ENCODE results near the gene TUBGCP4. TPM values are rescaled to one million over a fixed set of nuclear protein-coding genes. Genes with fewer than 3 reads are reported as not detected.

Gene TUBGCP4
- total and polyA plus RNA-seq, 10 of the 15 experiments (the other 5 are each of a cell fraction or from before 2014, with no cell fraction given), result 6.3 to 39.1 (median 24.8) TPM

DNA sequence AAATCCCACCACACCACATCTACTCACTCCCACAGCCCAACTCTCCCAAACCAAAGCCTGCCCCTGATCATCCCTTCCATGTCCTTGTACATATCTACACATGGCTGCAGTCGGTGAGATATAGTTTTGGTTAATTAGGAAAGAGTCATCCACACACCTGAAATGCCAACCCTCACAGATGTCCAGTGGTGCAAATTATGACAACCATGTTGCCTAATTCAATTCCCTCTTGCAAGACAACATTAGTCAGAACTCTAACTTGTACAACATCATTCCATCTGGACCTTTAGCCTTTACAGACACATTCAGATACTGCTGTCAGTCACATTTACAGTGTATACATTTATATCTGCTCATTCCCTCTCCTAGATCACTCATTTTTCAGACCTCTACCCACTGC lies 41.2 kb downstream of the TUBGCP4 start (continued):
- TF ChIP-seq, protein P1, sequence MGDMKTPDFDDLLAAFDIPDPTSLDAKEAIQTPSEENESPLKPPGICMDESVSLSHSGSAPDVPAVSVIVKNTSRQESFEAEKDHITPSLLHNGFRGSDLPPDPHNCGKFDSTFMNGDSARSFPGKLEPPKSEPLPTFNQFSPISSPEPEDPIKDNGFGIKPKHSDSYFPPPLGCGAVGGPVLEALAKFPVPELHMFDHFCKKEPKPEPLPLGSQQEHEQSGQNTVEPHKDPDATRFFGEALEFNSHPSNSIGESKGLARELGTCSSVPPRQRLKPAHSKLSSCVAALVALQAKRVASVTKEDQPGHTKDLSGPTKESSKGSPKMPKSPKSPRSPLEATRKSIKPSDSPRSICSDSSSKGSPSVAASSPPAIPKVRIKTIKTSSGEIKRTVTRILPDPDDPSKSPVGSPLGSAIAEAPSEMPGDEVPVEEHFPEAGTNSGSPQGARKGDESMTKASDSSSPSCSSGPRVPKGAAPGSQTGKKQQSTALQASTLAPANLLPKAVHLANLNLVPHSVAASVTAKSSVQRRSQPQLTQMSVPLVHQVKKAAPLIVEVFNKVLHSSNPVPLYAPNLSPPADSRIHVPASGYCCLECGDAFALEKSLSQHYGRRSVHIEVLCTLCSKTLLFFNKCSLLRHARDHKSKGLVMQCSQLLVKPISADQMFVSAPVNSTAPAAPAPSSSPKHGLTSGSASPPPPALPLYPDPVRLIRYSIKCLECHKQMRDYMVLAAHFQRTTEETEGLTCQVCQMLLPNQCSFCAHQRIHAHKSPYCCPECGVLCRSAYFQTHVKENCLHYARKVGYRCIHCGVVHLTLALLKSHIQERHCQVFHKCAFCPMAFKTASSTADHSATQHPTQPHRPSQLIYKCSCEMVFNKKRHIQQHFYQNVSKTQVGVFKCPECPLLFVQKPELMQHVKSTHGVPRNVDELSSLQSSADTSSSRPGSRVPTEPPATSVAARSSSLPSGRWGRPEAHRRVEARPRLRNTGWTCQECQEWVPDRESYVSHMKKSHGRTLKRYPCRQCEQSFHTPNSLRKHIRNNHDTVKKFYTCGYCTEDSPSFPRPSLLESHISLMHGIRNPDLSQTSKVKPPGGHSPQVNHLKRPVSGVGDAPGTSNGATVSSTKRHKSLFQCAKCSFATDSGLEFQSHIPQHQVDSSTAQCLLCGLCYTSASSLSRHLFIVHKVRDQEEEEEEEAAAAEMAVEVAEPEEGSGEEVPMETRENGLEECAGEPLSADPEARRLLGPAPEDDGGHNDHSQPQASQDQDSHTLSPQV (IDR thresholded peaks at IDR 0.05), result no peak
- TF ChIP-seq ZZZ3 (IDR thresholded peaks at IDR 0.05; ENCODE audit: control insufficient read depth, insufficient read length, low read depth), result no peak
- TF ChIP-seq CEBPB (IDR thresholded peaks at IDR 0.05; ENCODE audit: borderline replicate concordance in 1 of 2, low read depth in 2 of 2, low read length in 2 of 2), result no peak
- no peak for TF ChIP-seq SUPT20H (IDR thresholded peaks at IDR 0.05; ENCODE audit: borderline replicate concordance, control insufficient read depth, low read depth, low read length)

DNA sequence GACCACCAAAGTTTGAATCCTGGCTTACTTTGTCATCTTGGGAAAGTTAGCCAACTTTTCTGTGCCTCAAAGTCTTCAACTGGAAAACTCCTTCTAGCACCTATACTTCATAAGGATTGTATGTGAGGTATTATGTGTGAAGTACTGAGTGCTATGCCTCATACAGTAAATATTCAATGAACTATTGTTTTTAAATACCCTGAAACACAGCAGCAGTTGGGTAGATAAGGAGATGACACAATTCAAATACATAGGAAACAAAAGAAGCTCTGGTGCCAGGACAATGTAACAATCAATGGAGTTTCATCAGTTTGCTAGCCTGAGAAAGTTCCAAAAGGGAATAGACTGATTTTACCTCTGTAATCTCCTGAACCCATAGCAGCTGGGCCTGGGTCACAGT lies 43.3 kb downstream of the TUBGCP4 start:
- CTCF ChIA-PET, result no interaction called here
- Histone ChIP-seq H3K27ac (ENCODE audit: control insufficient read depth, insufficient read depth) (no peak overlapping the region), H3K9ac (ENCODE audit: control insufficient read depth, insufficient read depth, low read length) (no peak overlapping the region), H3K27me3 (replicated peaks in 1 of 2; ENCODE audit: control insufficient read depth in 2 of 2, insufficient read depth in 2 of 2, low read length in 1 of 2) (no peaks in the 10 kb centered on the region), H2AFZ (ENCODE audit: control insufficient read depth, low read depth, low read length) (no peak overlapping the region), H3K79me2 (ENCODE audit: control insufficient read depth, insufficient read depth, low read length) (no peaks in the 10 kb centered on the region), H3K4me3 (no peak overlapping the region), H3K9me3 (replicated peaks; ENCODE audit: control insufficient read depth, insufficient read depth, low read length) (no peaks in the 10 kb centered on the region), H3K4me1 (ENCODE audit: control insufficient read depth, insufficient read depth, low read length) (no peaks in the 10 kb centered on the region), H3K4me2 (ENCODE audit: control insufficient read depth, insufficient read depth) (no peak overlapping the region), H4K20me1 (ENCODE audit: control insufficient read depth, insufficient read depth) (no peaks in the 10 kb centered on the region), H3K36me3 (ENCODE audit: control insufficient read depth in 2 of 2, insufficient read depth in 2 of 2, low read length in 1 of 2) (peaks cover 2 to 16% of the 10 kb centered on the region in 2 experiments)
- POLR2A ChIA-PET, result no interaction called here
- DNase-seq (ENCODE audit: low read depth, low spot score) (no peak), FAIRE-seq (no peak), ATAC-seq (no peak)
- no peak for TF ChIP-seq YBX1 (IDR thresholded peaks at IDR 0.05)
- no peak for TF ChIP-seq ZZZ3 (IDR thresholded peaks at IDR 0.05; ENCODE audit: control insufficient read depth, insufficient read length, low read depth)
- TF ChIP-seq KAT2A (conservative IDR thresholded peaks at IDR 0.05; ENCODE audit: control insufficient read depth, low read depth, low read length), result no peak
- no peak for TF ChIP-seq POLR2AphosphoS2 (IDR thresholded peaks at IDR 0.05; ENCODE audit: low read depth, low read length)
- no peak for TF ChIP-seq RUNX3 (IDR thresholded peaks at IDR 0.05; ENCODE audit: low read length)
- TF ChIP-seq, protein P2, sequence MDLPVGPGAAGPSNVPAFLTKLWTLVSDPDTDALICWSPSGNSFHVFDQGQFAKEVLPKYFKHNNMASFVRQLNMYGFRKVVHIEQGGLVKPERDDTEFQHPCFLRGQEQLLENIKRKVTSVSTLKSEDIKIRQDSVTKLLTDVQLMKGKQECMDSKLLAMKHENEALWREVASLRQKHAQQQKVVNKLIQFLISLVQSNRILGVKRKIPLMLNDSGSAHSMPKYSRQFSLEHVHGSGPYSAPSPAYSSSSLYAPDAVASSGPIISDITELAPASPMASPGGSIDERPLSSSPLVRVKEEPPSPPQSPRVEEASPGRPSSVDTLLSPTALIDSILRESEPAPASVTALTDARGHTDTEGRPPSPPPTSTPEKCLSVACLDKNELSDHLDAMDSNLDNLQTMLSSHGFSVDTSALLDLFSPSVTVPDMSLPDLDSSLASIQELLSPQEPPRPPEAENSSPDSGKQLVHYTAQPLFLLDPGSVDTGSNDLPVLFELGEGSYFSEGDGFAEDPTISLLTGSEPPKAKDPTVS (IDR thresholded peaks at IDR 0.05; ENCODE audit: low read depth, low read length), result no peak
- TF ChIP-seq, protein P3, sequence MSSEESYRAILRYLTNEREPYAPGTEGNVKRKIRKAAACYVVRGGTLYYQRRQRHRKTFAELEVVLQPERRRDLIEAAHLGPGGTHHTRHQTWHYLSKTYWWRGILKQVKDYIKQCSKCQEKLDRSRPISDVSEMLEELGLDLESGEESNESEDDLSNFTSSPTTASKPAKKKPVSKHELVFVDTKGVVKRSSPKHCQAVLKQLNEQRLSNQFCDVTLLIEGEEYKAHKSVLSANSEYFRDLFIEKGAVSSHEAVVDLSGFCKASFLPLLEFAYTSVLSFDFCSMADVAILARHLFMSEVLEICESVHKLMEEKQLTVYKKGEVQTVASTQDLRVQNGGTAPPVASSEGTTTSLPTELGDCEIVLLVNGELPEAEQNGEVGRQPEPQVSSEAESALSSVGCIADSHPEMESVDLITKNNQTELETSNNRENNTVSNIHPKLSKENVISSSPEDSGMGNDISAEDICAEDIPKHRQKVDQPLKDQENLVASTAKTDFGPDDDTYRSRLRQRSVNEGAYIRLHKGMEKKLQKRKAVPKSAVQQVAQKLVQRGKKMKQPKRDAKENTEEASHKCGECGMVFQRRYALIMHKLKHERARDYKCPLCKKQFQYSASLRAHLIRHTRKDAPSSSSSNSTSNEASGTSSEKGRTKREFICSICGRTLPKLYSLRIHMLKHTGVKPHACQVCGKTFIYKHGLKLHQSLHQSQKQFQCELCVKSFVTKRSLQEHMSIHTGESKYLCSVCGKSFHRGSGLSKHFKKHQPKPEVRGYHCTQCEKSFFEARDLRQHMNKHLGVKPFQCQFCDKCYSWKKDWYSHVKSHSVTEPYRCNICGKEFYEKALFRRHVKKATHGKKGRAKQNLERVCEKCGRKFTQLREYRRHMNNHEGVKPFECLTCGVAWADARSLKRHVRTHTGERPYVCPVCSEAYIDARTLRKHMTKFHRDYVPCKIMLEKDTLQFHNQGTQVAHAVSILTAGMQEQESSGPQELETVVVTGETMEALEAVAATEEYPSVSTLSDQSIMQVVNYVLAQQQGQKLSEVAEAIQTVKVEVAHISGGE (CRISPR knock-in tag; IDR thresholded peaks at IDR 0.05), result no peak
- TF ChIP-seq SP1 (IDR thresholded peaks at IDR 0.05; ENCODE audit: low read depth, low read length), result no peak
- TF ChIP-seq WRNIP1 (IDR thresholded peaks at IDR 0.05; ENCODE audit: borderline replicate concordance, low read depth, low read length), result no peak
- intact Hi-C loops (cut with micrococcal nuclease; ENCODE audit: unreplicated experiment), result no loop called here
- RAD21 ChIA-PET (ENCODE audit: unreplicated experiment), result no interaction called here
- SMC1A ChIA-PET (ENCODE audit: uncharacterized antibody, unreplicated experiment), result interaction anchor here (1.0 kb wide), 2 partner anchors 66 to 98 kb away, joined by 3 read pairs; no protein-coding TSS in a partner anchor
- in situ Hi-C loops (cut with MboI), result no loop called here
- no TSS peak for BruUV-seq (replicated peaks)

Data from GM12878 (cell line).